Activated naive CD8-positive, alpha-beta T cell treated with anti-CD3 and anti-CD28 coated beads for 36 hours (primary cell): ENCODE results near the gene SLC9B2. TPM values are rescaled to one million over a fixed set of nuclear protein-coding genes. Genes with fewer than 3 reads are reported as not detected.
A peak's percentile ranks its signal among the peaks of the same experiment; 100 is the strongest.
"Not testable (repeated sequence)": the region's sequence is repeated elsewhere in the genome, so short reads cannot be mapped to it uniquely, and the experiment has no call there.

Experiments
- DNase-seq: peaks from one replicate; pipeline ENCODE4 v3.0.0; 2021
- H3K27ac Mint-ChIP-seq: one replicate; pipeline ENCODE4 v1.8.0; 2022; ENCODE audit warnings: mild to moderate bottlenecking, moderate library complexity, mixed read lengths
- H3K27me3 Mint-ChIP-seq: one replicate; pipeline ENCODE4 v1.8.0; 2022; ENCODE audit warnings: mild to moderate bottlenecking, mixed read lengths
- H3K36me3 Mint-ChIP-seq: one replicate; pipeline ENCODE4 v1.8.0; 2021; ENCODE audit warnings: mild to moderate bottlenecking, mixed read lengths
- H3K4me1 Mint-ChIP-seq: one replicate; pipeline ENCODE4 v1.8.0; 2021; ENCODE audit warnings: mixed read lengths
- H3K4me3 Mint-ChIP-seq: one replicate; pipeline ENCODE4 v1.8.0; 2022; ENCODE audit warnings: mild to moderate bottlenecking, moderate library complexity, mixed read lengths
- H3K9me3 Mint-ChIP-seq: one replicate; pipeline ENCODE4 v1.8.0; 2022; ENCODE audit warnings: mixed read lengths
- total RNA-seq, 2 experiments: library from RNA; stranded (reverse); gene quantifications; one replicate each; pipeline ENCODE4 v1.2.3, GENCODE V29; 2021

The SLC9B2 gene
- total RNA-seq, 2 experiments from 2014 or later = 42.3 to 44.2 TPM

DNA sequence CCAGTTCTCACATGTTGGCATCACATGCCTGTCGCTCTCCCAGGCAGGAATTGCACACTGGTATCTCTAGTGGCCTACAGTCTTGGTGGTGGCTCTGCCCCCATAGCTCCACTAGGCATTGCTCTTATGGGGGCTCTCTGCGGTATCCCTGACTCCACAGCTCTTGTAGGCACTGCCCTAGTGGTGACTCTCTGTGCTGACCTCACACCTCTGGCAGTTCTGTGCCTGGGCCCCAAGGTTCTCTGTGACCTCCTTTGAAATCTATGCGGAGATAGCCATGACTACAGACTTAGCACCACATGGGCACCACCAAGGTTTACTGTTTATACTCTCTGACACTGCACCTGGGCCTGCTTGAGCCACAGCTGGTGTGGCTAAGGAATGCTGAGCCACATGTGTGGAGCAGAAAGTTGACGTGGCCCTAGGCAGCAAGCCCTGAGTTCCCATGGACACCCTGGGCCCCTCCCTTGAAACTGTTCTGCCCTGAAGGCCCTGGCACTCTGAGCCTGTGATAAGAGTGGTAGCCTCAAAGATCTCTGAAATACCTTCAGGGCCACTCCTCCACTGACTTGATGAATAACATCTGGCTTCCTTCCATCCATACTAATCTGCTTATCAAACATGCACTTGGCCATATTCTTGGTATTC is 65.1 kb downstream of the SLC9B2 start:
- Mint-ChIP-seq H3K9me3 (no peaks in the 10 kb centered on the region), H3K27ac (no peak overlapping the region), H3K4me1 (no peaks in the 10 kb centered on the region), H3K36me3 (no peaks in the 10 kb centered on the region), H3K4me3 (no peak overlapping the region), H3K27me3 (no peaks in the 10 kb centered on the region)
- DNase-seq = no peak

- no peaks in the 10 kb centered on the region for H3K9me3 Mint-ChIP-seq
- no peak overlapping the region for H3K4me3 Mint-ChIP-seq
- no peak overlapping the region for H3K27ac Mint-ChIP-seq
- no peak for DNase-seq
- H3K36me3 Mint-ChIP-seq = no peaks in the 10 kb centered on the region
- H3K4me1 Mint-ChIP-seq = no peaks in the 10 kb centered on the region
- no peaks in the 10 kb centered on the region for H3K27me3 Mint-ChIP-seq
Measured at GRCh38 chr4:103010804-103011203, 65.8 kb downstream of the SLC9B2 start.

GRCh38 chr4:103008875-103009729 is 67.5 kb downstream of the SLC9B2 start:
- Mint-ChIP-seq H3K9me3 (no peaks in the 10 kb centered on the region), H3K4me1 (no peaks in the 10 kb centered on the region), H3K36me3 (no peaks in the 10 kb centered on the region), H3K4me3 (no peak overlapping the region), H3K27ac (no peak overlapping the region), H3K27me3 (peaks cover under 1% of the 10 kb centered on the region)
- no peak for DNase-seq

DNA sequence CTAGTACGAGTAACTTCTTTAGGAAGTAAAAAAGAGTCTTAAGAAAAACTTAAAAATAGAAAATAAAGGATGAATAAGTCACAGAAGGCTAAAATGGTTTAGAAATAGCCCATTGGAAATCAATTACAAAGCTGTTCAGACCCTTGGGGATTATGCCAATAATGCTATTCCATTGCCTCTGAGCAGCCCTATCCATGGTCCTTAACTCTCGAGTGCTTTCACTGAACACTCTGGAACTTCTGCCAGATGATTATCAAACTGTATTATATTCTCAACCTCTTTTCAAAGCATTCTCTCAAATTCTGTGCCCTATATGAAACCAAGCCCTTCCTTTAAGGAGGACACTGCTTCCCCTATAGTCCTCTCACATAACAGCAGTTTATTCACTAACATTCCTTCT is 74.0 kb downstream of the SLC9B2 start:
- H3K4me1 Mint-ChIP-seq = no peaks in the 10 kb centered on the region
- peaks cover 2% of the 10 kb centered on the region for H3K9me3 Mint-ChIP-seq
- no peak for DNase-seq
- H3K27ac Mint-ChIP-seq = no peak overlapping the region
- H3K36me3 Mint-ChIP-seq = peaks cover 10% of the 10 kb centered on the region
- peaks cover 4% of the 10 kb centered on the region for H3K27me3 Mint-ChIP-seq
- no peak overlapping the region for H3K4me3 Mint-ChIP-seq

GRCh38 chr4:102994803-102995202 is 81.8 kb downstream of the SLC9B2 start:
- H3K9me3 Mint-ChIP-seq = peaks cover 14% of the 10 kb centered on the region
- DNase-seq = no peak
- H3K36me3 Mint-ChIP-seq = peaks cover 16% of the 10 kb centered on the region

GRCh38 chr4:102993985-102994384 is 82.6 kb downstream of the SLC9B2 start:
- H3K27me3 Mint-ChIP-seq, H3K27ac Mint-ChIP-seq, DNase-seq, H3K4me1 Mint-ChIP-seq, H3K4me3 Mint-ChIP-seq: not testable (repeated sequence)
- Mint-ChIP-seq H3K9me3 (peaks cover 14% of the 10 kb centered on the region), H3K36me3 (peaks cover 17% of the 10 kb centered on the region)

More at GRCh38 chr4:102994803-102995202, 81.8 kb downstream of the SLC9B2 start:
- Mint-ChIP-seq H3K27me3 (no peaks in the 10 kb centered on the region), H3K27ac (no peak overlapping the region), H3K4me3 (no peak overlapping the region), H3K4me1 (peaks cover 2% of the 10 kb centered on the region)

DNA sequence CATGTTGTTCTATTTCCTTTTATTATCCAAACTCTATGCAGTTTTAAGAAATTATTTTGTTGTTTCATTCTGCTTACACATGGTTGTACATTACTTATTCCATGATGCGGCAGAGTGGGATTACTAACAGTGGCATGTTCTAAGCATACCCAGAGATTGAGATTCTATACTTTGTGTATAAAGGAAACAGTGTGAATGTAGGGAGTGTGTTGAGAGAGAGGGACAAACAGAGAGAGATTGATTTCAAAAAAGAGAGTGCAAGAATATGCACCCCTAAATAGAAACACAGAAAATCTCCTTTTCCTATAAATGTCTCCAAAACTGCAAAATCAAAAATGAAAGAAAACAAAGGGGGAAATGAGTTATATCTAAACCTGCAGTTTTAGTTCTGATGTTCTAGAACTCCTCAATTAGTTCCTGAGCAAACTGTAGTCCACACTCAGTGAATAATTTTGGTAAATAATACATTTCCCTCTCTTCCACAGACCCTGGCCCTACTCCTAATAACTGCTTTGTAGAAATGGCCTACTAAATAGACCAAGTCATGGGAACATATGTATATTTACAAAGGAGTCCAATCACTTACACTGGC is 88.0 kb downstream of the SLC9B2 start:
- Mint-ChIP-seq H3K4me3 (peak overlapping the region; percentile 55), H3K4me1 (peaks cover 15% of the 10 kb centered on the region), H3K27ac (peak overlapping the region; percentile 93), H3K36me3 (peaks cover 23% of the 10 kb centered on the region), H3K9me3 (peaks cover 7% of the 10 kb centered on the region), H3K27me3 (no peaks in the 10 kb centered on the region)
- no peak for DNase-seq

GRCh38 chr4:102981005-102981404 is 95.6 kb downstream of the SLC9B2 start:
- H3K27me3 Mint-ChIP-seq = no peaks in the 10 kb centered on the region
- no peaks in the 10 kb centered on the region for H3K4me1 Mint-ChIP-seq
- H3K9me3 Mint-ChIP-seq = peaks cover 17% of the 10 kb centered on the region
- no peak overlapping the region for H3K4me3 Mint-ChIP-seq
- no peak for DNase-seq
- H3K36me3 Mint-ChIP-seq = peaks cover 11% of the 10 kb centered on the region
- H3K27ac Mint-ChIP-seq = no peak overlapping the region

Other genes starting within 250 kb of the SLC9B2 start
- gene UBE2D3, start 249.2 kb downstream of the SLC9B2 start, total RNA-seq = 100 to 1,000 TPM; 477 to 516 TPM
- gene CISD2, start 207.8 kb downstream of the SLC9B2 start, total RNA-seq = 10 to 100 TPM; 41.5 to 41.8 TPM
- gene SLC9B1, start 57.1 kb downstream of the SLC9B2 start, total RNA-seq = 1 to 10 TPM; 1.0 to 1.2 TPM
- gene BDH2, start 23.1 kb upstream of the SLC9B2 start, total RNA-seq = 10 to 100 TPM; 13.2 to 13.8 TPM
- gene CENPE, start 121.6 kb upstream of the SLC9B2 start, total RNA-seq = 10 to 100 TPM; 34.2 to 36.8 TPM